Large intestine (tissue), 3 donors: ENCODE data around the gene CTNNA3. TPM values are rescaled to one million over a fixed set of nuclear protein-coding genes. Genes with fewer than 3 reads are reported as not detected.
A peak's percentile ranks its signal among the peaks of the same experiment; 100 is the strongest.

Experiments used
- DNase-seq, 2 donors: peaks; one replicate each; pipeline versions ENCODE4 v3.0.0 to v3.0.0-alpha.2; 2013
- H3K27ac ChIP-seq: one replicate; pipeline ENCODE4 v1.5.1; 2013; ENCODE audit warnings: low read length
- H3K27me3 ChIP-seq: 2 replicates; pipeline ENCODE4 v1.6.1; 2013; ENCODE audit warnings: low read length; ENCODE audit not compliant: control insufficient read depth, insufficient read depth
- H3K36me3 ChIP-seq: 2 replicates; pipeline ENCODE4 v1.6.1; 2013; ENCODE audit warnings: low read length; ENCODE audit not compliant: control insufficient read depth, insufficient read depth
- H3K4me1 ChIP-seq: one replicate; pipeline ENCODE4 v1.6.1; 2013; ENCODE audit warnings: low read length; ENCODE audit not compliant: control insufficient read depth, insufficient read depth
- H3K4me3 ChIP-seq: one replicate; pipeline ENCODE4 v1.5.1; 2013; ENCODE audit warnings: low read length
- H3K9me3 ChIP-seq: one replicate; pipeline ENCODE4 v1.6.1; 2013; ENCODE audit warnings: mild to moderate bottlenecking, low read depth, low read length, moderate library complexity; ENCODE audit not compliant: control insufficient read depth
- WGBS: methylation state at CpG from one replicate; pipeline ENCODE4 v1.1.5; 2013; ENCODE audit warnings: low lambda C conversion rate; ENCODE audit not compliant: insufficient coverage; 5-methylcytosine and 5-hydroxymethylcytosine counted together
- polyA plus RNA-seq: library from polyadenylated mRNA; unstranded; fragments of 120-200 nt; gene quantifications from one replicate; pipeline ENCODE4 v1.2.1, GENCODE V29; 2013

CTNNA3 gene
- polyA plus RNA-seq, 1 donor = 2.3 TPM

- H3K27me3 ChIP-seq = no peaks in the 10 kb centered on the region
- no peaks in the 10 kb centered on the region for H3K36me3 ChIP-seq
- H3K4me1 ChIP-seq = no peaks in the 10 kb centered on the region
- H3K27ac ChIP-seq = peak overlapping the region; percentile 26
- no peak for DNase-seq
- H3K9me3 ChIP-seq = no peaks in the 10 kb centered on the region
- no peak overlapping the region for H3K4me3 ChIP-seq
These were observed 860.6 kb downstream of the CTNNA3 start for GRCh38 chr10:66835400-66835799.

DNA sequence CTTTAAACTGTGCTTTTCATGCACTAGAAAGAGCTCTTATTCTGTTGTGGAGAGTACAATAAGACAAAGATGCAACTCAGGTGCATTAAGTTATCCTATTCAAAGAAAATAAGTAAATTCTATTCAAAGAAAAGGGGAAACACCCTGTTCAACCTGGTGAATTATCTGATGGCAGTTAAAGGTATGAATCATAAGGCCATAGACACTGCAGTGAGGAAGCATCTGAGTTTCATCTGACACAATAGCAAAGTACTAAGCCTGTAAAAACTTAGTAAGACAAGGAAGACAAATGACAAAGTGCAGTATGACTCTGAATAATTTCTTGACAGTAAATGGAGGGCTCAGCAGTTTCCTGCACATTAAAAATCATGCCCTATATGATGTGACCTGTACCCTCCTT, 861.2 kb downstream of the CTNNA3 start:
- Histone ChIP-seq H3K9me3 (no peaks in the 10 kb centered on the region), H3K27ac (peak overlapping the region; percentile 26), H3K4me1 (no peaks in the 10 kb centered on the region), H3K36me3 (no peaks in the 10 kb centered on the region), H3K27me3 (no peaks in the 10 kb centered on the region), H3K4me3 (no peak overlapping the region)
- peak; percentile 16 to 59 for DNase-seq

DNA sequence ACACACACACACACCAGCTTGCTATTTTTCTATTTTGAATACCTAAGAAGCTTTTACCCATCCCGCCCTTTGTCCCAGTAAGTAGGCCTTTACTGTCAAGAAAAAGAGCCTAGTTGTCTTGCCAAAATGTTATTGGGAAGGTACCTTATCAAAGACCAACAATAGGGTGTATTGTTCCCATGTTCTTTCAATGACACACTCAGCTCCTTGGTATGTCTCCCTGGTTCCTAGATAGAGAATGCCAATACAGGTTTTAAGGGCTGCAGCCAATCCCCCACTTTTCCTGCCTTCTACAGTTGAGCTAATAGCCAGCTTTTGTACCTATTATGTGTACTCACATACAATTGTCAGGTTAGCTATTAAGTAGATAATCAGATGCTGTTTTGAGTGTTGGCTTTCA, 862.1 kb downstream of the CTNNA3 start:
- 0% methylated on average over 1 of the region's 1 CpG for WGBS
- Histone ChIP-seq H3K36me3 (no peaks in the 10 kb centered on the region), H3K27ac (no peak overlapping the region), H3K4me1 (no peaks in the 10 kb centered on the region), H3K4me3 (no peak overlapping the region), H3K27me3 (no peaks in the 10 kb centered on the region), H3K9me3 (no peaks in the 10 kb centered on the region)
- DNase-seq = no peak

GRCh38 chr10:66832781-66833422, 863.1 kb downstream of the CTNNA3 start:
- H3K27me3 ChIP-seq = no peaks in the 10 kb centered on the region
- DNase-seq = no peak
- H3K4me1 ChIP-seq = no peaks in the 10 kb centered on the region
- no peak overlapping the region for H3K27ac ChIP-seq
- no peaks in the 10 kb centered on the region for H3K9me3 ChIP-seq
- WGBS = 100% methylated on average over 2 of the region's 3 CpGs
- H3K36me3 ChIP-seq = no peaks in the 10 kb centered on the region
- no peak overlapping the region for H3K4me3 ChIP-seq

- no peaks in the 10 kb centered on the region for H3K27me3 ChIP-seq
- H3K4me1 ChIP-seq = no peaks in the 10 kb centered on the region
- no peak for DNase-seq
- H3K27ac ChIP-seq = no peak overlapping the region
- H3K9me3 ChIP-seq = no peaks in the 10 kb centered on the region
- WGBS = no CpG with 5 or more reads among the region's 2 CpGs
- H3K4me3 ChIP-seq = no peak overlapping the region
- no peaks in the 10 kb centered on the region for H3K36me3 ChIP-seq
These were observed 867.0 kb downstream of the CTNNA3 start for GRCh38 chr10:66828957-66829356.

- no peaks in the 10 kb centered on the region for H3K27me3 ChIP-seq
- H3K27ac ChIP-seq = no peak overlapping the region
- H3K36me3 ChIP-seq = no peaks in the 10 kb centered on the region
- no CpG with 5 or more reads among the region's 1 CpG for WGBS
- DNase-seq = no peak
- no peak overlapping the region for H3K4me3 ChIP-seq
- H3K9me3 ChIP-seq = no peaks in the 10 kb centered on the region
- peaks cover 3% of the 10 kb centered on the region for H3K4me1 ChIP-seq
These were observed 868.6 kb downstream of the CTNNA3 start for GRCh38 chr10:66827353-66827752.

- Histone ChIP-seq H3K27ac (no peak overlapping the region), H3K27me3 (no peaks in the 10 kb centered on the region), H3K4me3 (no peak overlapping the region), H3K4me1 (peaks cover 3% of the 10 kb centered on the region), H3K9me3 (no peaks in the 10 kb centered on the region), H3K36me3 (no peaks in the 10 kb centered on the region)
- no peak for DNase-seq
- WGBS = no CpG with 5 or more reads among the region's 1 CpG
These were observed 872.7 kb downstream of the CTNNA3 start for GRCh38 chr10:66823301-66823700.

GRCh38 chr10:66822801-66823200, 873.2 kb downstream of the CTNNA3 start:
- DNase-seq = peak in 1 of 2 donors; percentile 39
- no CpG with 5 or more reads among the region's 1 CpG for WGBS

DNA sequence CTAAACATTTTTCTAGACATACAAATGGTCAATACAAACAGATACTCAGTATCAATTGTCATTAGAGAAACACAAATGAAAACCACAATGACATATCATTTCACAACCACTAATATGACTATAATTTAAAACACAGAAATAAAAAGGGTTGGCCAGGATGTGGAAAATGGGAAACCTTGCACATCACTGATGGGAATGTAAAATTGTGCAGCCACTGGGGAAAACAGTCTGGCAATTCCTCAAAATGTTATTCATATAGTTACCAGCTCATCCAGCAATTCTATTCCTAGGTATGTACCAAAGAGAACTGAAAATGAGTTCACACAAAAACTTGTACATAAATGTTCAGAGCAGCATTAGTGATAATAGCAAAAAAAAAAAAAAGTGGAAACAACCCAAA, 876.3 kb downstream of the CTNNA3 start:
- Histone ChIP-seq H3K27me3 (no peaks in the 10 kb centered on the region), H3K36me3 (no peaks in the 10 kb centered on the region), H3K4me1 (peaks cover 3% of the 10 kb centered on the region), H3K27ac (no peak overlapping the region), H3K9me3 (no peaks in the 10 kb centered on the region), H3K4me3 (no peak overlapping the region)
- DNase-seq = no peak

More at GRCh38 chr10:66822801-66823200, 873.2 kb downstream of the CTNNA3 start:
- Histone ChIP-seq H3K4me1 (peaks cover 3% of the 10 kb centered on the region), H3K36me3 (no peaks in the 10 kb centered on the region), H3K4me3 (no peak overlapping the region), H3K27me3 (no peaks in the 10 kb centered on the region), H3K9me3 (no peaks in the 10 kb centered on the region), H3K27ac (no peak overlapping the region)

GRCh38 chr10:66813122-66813521, 882.9 kb downstream of the CTNNA3 start:
- Histone ChIP-seq H3K27ac (no peak overlapping the region), H3K9me3 (no peaks in the 10 kb centered on the region), H3K27me3 (no peaks in the 10 kb centered on the region), H3K4me3 (no peak overlapping the region), H3K36me3 (no peaks in the 10 kb centered on the region), H3K4me1 (no peaks in the 10 kb centered on the region)
- no peak for DNase-seq
- 100% methylated on average over 1 of the region's 2 CpGs for WGBS

DNA sequence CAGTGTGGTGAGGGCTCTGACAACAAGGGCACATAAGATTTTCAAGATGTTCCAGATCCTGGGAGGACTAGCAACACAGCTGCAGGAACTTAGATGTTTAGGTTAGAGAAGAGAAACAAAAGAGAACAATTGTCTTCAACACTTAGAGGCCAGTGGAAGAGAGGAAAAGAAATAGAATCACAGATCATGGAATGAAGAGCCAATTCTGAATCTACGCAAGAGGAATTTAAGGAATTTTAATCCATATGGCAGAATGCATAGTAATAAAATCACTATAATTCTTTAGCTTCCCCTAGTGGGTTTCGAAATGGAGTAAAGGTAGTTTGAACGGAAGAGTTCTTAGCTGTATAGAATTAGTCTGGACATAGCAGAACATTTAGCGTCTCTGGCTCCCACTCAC, 884.8 kb downstream of the CTNNA3 start:
- Histone ChIP-seq H3K4me3 (no peak overlapping the region), H3K36me3 (no peaks in the 10 kb centered on the region), H3K9me3 (no peaks in the 10 kb centered on the region), H3K27me3 (no peaks in the 10 kb centered on the region), H3K27ac (no peak overlapping the region), H3K4me1 (no peaks in the 10 kb centered on the region)
- WGBS = 100% methylated on average over 2 of the region's 4 CpGs
- DNase-seq = no peak
